ENCODE results near the gene B3GALT5.

DNA sequence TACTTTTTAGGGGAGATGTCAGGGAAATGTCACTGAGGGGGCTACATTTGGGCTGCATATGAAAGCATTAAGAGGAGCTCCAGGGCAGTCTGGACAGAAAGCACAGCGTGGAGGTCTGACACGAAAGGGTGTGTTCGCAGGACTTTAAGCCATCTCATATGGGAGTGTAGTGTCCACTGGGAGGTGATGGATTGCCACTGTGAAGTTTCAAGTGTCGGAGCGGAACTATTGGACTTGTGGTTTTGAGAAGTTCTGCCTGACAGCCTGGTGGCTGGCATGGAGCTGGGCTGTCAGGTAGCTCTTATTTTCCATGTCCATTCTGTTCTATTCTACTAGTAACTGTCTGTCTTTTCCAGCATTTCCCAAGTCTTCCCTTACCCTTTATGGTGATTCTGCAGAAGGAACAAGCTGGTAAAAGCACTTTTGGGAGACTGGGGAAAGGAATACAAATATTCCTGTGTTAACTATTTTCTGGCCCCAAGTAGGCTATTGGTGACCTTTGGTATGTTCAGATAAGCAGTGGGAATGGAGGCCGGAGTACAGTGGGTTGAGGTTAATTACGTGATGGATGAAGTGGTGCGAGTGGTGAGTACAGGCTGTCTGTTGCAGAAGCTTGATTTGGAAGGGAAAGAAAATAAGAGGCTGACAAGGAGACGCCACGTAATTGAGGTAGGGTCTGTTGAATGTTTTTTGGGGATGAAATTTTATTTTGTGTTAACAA is 19.3 kb downstream of the B3GALT5 start:
- TF ChIP-seq EZH2 (IDR thresholded peaks at IDR 0.05; ENCODE audit: borderline replicate concordance), result no peak
- TF ChIP-seq, protein P1, sequence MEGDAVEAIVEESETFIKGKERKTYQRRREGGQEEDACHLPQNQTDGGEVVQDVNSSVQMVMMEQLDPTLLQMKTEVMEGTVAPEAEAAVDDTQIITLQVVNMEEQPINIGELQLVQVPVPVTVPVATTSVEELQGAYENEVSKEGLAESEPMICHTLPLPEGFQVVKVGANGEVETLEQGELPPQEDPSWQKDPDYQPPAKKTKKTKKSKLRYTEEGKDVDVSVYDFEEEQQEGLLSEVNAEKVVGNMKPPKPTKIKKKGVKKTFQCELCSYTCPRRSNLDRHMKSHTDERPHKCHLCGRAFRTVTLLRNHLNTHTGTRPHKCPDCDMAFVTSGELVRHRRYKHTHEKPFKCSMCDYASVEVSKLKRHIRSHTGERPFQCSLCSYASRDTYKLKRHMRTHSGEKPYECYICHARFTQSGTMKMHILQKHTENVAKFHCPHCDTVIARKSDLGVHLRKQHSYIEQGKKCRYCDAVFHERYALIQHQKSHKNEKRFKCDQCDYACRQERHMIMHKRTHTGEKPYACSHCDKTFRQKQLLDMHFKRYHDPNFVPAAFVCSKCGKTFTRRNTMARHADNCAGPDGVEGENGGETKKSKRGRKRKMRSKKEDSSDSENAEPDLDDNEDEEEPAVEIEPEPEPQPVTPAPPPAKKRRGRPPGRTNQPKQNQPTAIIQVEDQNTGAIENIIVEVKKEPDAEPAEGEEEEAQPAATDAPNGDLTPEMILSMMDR (IDR thresholded peaks at IDR 0.05; ENCODE audit: poor library complexity), result no peak
